GM18858 (cell line): ENCODE data around the gene HLA-DPB1.
"Not testable (repeated sequence)": the region's sequence is repeated elsewhere in the genome, so short reads cannot be mapped to it uniquely, and the experiment has no call there.

Source experiments
- ATAC-seq: cut with Tn5 transposase; IDR thresholded peaks from one replicate; pipeline ENCODE4 v1.9.1; 2021; ENCODE audit not compliant: unreplicated experiment

The HLA-DPB1 gene

GRCh38 chr6:33101121-33101737 lies 25.4 kb downstream of the HLA-DPB1 start:
- ATAC-seq: not testable (repeated sequence)

- no peak for ATAC-seq
Measured at GRCh38 chr6:33103776-33104175, 28.0 kb downstream of the HLA-DPB1 start.

- ATAC-seq: no peak
Measured at GRCh38 chr6:33104887-33105286, 29.1 kb downstream of the HLA-DPB1 start.

- no peak for ATAC-seq
Measured at GRCh38 chr6:33105386-33105785, 29.6 kb downstream of the HLA-DPB1 start.

- no peak for ATAC-seq
Measured at GRCh38 chr6:33105916-33106871, 30.4 kb downstream of the HLA-DPB1 start.

GRCh38 chr6:33107641-33108040 lies 31.9 kb downstream of the HLA-DPB1 start:
- no peak for ATAC-seq

- ATAC-seq: no peak
Measured at GRCh38 chr6:33108307-33108706, 32.5 kb downstream of the HLA-DPB1 start.

- peak; percentile 83 for ATAC-seq
Measured at GRCh38 chr6:33112148-33112547, 36.4 kb downstream of the HLA-DPB1 start.

GRCh38 chr6:33113755-33114154 lies 38.0 kb downstream of the HLA-DPB1 start:
- ATAC-seq: no peak

- no peak for ATAC-seq
Measured at GRCh38 chr6:33114406-33114805, 38.6 kb downstream of the HLA-DPB1 start.

GRCh38 chr6:33116417-33116816 lies 40.6 kb downstream of the HLA-DPB1 start:
- ATAC-seq: no peak

- no peak for ATAC-seq
Measured at GRCh38 chr6:33116841-33117711, 41.3 kb downstream of the HLA-DPB1 start.

GRCh38 chr6:33117811-33118277 lies 42.1 kb downstream of the HLA-DPB1 start:
- ATAC-seq: no peak

- ATAC-seq: no peak
Measured at GRCh38 chr6:33118525-33119123, 42.8 kb downstream of the HLA-DPB1 start.

GRCh38 chr6:33120001-33120400 lies 44.2 kb downstream of the HLA-DPB1 start:
- ATAC-seq: no peak

- ATAC-seq: no peak
Measured at GRCh38 chr6:33123181-33123580, 47.4 kb downstream of the HLA-DPB1 start.

- no peak for ATAC-seq
Measured at GRCh38 chr6:33123732-33124524, 48.1 kb downstream of the HLA-DPB1 start.

GRCh38 chr6:33124525-33124901 lies 48.7 kb downstream of the HLA-DPB1 start:
- no peak for ATAC-seq

GRCh38 chr6:33124947-33125346 lies 49.2 kb downstream of the HLA-DPB1 start:
- ATAC-seq: no peak
